Measurements from ENCODE around the gene PTGER1. TPM values are rescaled to one million over a fixed set of nuclear protein-coding genes. Genes with fewer than 3 reads are reported as not detected.
A peak's percentile ranks its signal among the peaks of the same experiment; 100 is the strongest.

PTGER1 gene
- total and polyA plus RNA-seq, 10 of the 15 experiments (the other 5 are each of a cell fraction or from before 2014, with no cell fraction given): not detected

DNA sequence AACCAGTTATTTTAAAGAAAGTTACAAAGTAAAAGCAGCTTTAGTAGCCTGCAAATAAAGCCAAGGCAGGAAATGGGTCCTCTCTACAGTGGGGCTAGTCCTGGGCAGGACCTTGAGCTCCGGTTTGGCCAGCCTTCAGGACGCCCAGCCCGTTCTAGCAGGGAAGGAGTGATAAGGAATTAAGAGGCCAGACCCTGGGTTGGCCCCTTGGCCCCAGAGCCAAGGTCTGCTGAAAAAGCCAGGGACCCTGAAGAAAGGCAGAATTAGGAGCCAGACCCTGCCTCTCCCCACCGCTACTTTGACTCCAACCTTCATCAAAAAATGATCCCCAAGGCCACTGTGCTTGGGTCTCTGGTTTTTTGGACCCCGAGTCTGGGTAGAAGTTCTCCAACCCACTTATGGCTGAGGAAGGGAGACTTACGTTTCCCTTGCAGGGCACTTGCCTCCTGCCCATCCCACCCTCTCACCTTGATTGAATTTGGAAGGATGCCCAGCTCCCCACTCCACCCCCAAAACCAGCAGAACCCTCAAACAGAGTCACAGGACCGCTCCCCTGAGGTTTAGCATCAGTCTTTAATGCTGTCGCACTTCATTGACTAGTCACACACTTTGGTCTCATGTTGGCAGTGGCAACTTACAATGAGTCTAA is 39.2 kb upstream of the PTGER1 start:
- intact Hi-C loops (cut with micrococcal nuclease; ENCODE audit: unreplicated experiment) (no loop called here), in situ Hi-C loops (cut with MboI) (no loop called here)
- peaks cover 30% of the 10 kb centered on the region for H3K79me2 ChIP-seq (ENCODE audit: control insufficient read depth, insufficient read depth, low read length)
- ChIA-PET POLR2A (interaction anchor here (0.6 kb wide), 1 partner anchor 653 kb away, joined by 4 read pairs; no protein-coding TSS in a partner anchor), SMC1A (ENCODE audit: uncharacterized antibody, unreplicated experiment) (interaction anchor here (0.7 kb wide), 1 partner anchor 15 kb away, joined by 3 read pairs; no protein-coding TSS in a partner anchor), RAD21 (ENCODE audit: unreplicated experiment) (no interaction called here), CTCF (interaction anchor here (1.0 to 2.0 kb wide), 2 partner anchors 18 to 43 kb away, joined by 5 read pairs; no protein-coding TSS in a partner anchor)
- peak overlapping the region; percentile 35; the same call in 1 of the 2 replicates for H3K4me2 ChIP-seq (ENCODE audit: control insufficient read depth, insufficient read depth)
- H3K36me3 ChIP-seq (ENCODE audit: control insufficient read depth in 2 of 2, insufficient read depth in 2 of 2, low read length in 1 of 2): peaks cover 3 to 12% of the 10 kb centered on the region in 2 experiments; a peak in 3 of 4 replicates
- H4K20me1 ChIP-seq (ENCODE audit: control insufficient read depth, insufficient read depth): peaks cover 3% of the 10 kb centered on the region; the same call in 1 of the 2 replicates
- BruUV-seq (replicated peaks): no TSS peak
- peaks cover 9% of the 10 kb centered on the region for H3K4me1 ChIP-seq (ENCODE audit: control insufficient read depth, insufficient read depth, low read length)
- H3K27ac ChIP-seq (ENCODE audit: control insufficient read depth, insufficient read depth): no peak overlapping the region
- H3K9ac ChIP-seq (ENCODE audit: control insufficient read depth, insufficient read depth, low read length): no peak overlapping the region
- no peak for DNase-seq (ENCODE audit: low read depth, low spot score)
- H3K4me3 ChIP-seq: 0 out of 2 replicates have a peak overlapping the region, but pooled peaks have one; percentile 95
- no peak for FAIRE-seq
- ATAC-seq: no peak
- no peak overlapping the region for H2AFZ ChIP-seq (ENCODE audit: control insufficient read depth, low read depth, low read length)
- peak; percentile 25 for TF ChIP-seq POLR2A (IDR thresholded peaks at IDR 0.05; ENCODE audit: low read depth, low read length)
- peak; percentile 21; the same call in 1 of the 2 replicates for TF ChIP-seq POLR2AphosphoS5 (IDR thresholded peaks at IDR 0.05; ENCODE audit: low read length)
- TF ChIP-seq, protein P1, sequence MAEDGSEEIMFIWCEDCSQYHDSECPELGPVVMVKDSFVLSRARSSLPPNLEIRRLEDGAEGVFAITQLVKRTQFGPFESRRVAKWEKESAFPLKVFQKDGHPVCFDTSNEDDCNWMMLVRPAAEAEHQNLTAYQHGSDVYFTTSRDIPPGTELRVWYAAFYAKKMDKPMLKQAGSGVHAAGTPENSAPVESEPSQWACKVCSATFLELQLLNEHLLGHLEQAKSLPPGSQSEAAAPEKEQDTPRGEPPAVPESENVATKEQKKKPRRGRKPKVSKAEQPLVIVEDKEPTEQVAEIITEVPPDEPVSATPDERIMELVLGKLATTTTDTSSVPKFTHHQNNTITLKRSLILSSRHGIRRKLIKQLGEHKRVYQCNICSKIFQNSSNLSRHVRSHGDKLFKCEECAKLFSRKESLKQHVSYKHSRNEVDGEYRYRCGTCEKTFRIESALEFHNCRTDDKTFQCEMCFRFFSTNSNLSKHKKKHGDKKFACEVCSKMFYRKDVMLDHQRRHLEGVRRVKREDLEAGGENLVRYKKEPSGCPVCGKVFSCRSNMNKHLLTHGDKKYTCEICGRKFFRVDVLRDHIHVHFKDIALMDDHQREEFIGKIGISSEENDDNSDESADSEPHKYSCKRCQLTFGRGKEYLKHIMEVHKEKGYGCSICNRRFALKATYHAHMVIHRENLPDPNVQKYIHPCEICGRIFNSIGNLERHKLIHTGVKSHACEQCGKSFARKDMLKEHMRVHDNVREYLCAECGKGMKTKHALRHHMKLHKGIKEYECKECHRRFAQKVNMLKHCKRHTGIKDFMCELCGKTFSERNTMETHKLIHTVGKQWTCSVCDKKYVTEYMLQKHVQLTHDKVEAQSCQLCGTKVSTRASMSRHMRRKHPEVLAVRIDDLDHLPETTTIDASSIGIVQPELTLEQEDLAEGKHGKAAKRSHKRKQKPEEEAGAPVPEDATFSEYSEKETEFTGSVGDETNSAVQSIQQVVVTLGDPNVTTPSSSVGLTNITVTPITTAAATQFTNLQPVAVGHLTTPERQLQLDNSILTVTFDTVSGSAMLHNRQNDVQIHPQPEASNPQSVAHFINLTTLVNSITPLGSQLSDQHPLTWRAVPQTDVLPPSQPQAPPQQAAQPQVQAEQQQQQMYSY (CRISPR knock-in tag; IDR thresholded peaks at IDR 0.05): no peak
- no peak for TF ChIP-seq RB1 (IDR thresholded peaks at IDR 0.05; ENCODE audit: borderline replicate concordance)
- WGBS (ENCODE audit: insufficient coverage, insufficient replicate concordance, low lambda C conversion rate, missing lambda C conversion rate): 73% methylated on average over 8 of the region's 8 CpGs
- no peaks in the 10 kb centered on the region for H3K9me3 ChIP-seq (replicated peaks; ENCODE audit: control insufficient read depth, insufficient read depth, low read length)
- no peaks in the 10 kb centered on the region for H3K27me3 ChIP-seq (replicated peaks in 1 of 2; ENCODE audit: control insufficient read depth in 2 of 2, insufficient read depth in 2 of 2, low read length in 1 of 2)

Data from GM12878 (cell line).